Lower leg skin (tissue), 3 donors: Measurements from ENCODE around the gene COL8A1.

Experiments
- POLR2A ChIP-seq, 2 donors: fragments of 450-650 bp; IDR thresholded peaks; one replicate each; pipeline ENCODE4 v1.6.1; 2016 to 2017; ENCODE audit warnings: antibody characterized with exemption in 2 of 2, mild to moderate bottlenecking in 1 of 2, moderate library complexity in 1 of 2
- TF ChIP-seq, protein P1 (sequence below), 3 donors: fragments of 450-650 bp; IDR thresholded peaks; one replicate each; pipeline ENCODE4 v1.5.1; 2016; ENCODE audit warnings: antibody characterized with exemption in 3 of 3, mild to moderate bottlenecking in 3 of 3, moderate library complexity in 2 of 3

DNA sequence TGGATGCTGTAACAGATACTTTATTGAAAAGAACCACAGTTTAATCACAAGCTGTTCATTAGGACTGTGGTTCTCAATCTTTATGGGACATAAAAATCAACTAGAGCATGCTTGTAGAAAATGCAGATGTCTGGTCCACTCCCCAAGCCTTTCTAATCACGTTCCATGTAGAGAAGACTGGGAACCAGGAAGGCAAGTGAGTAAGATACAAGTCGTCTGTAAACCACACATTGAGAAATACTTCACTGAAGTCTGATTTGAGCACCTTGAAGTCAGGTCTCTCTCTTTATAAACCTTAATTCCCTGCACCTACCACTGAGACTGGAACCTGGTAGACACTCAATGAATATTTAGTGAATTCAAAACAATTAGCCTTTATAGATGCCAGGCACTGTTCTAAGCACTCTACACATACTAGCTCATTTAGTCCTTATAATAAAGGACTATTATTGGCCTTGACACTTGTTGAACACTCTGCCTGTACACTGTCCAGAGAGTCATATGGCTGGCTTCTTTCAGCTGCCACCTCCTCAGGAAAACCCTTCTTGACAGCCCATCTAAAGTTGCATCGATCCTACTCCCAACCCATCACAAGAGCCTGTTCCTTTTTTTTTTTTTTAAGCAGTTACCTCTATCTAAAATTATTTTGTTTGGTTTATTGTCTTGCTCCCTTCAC is 120.2 kb downstream of the COL8A1 start:
- TF ChIP-seq, protein P1, sequence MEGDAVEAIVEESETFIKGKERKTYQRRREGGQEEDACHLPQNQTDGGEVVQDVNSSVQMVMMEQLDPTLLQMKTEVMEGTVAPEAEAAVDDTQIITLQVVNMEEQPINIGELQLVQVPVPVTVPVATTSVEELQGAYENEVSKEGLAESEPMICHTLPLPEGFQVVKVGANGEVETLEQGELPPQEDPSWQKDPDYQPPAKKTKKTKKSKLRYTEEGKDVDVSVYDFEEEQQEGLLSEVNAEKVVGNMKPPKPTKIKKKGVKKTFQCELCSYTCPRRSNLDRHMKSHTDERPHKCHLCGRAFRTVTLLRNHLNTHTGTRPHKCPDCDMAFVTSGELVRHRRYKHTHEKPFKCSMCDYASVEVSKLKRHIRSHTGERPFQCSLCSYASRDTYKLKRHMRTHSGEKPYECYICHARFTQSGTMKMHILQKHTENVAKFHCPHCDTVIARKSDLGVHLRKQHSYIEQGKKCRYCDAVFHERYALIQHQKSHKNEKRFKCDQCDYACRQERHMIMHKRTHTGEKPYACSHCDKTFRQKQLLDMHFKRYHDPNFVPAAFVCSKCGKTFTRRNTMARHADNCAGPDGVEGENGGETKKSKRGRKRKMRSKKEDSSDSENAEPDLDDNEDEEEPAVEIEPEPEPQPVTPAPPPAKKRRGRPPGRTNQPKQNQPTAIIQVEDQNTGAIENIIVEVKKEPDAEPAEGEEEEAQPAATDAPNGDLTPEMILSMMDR (IDR thresholded peaks at IDR 0.05) = no peak
- TF ChIP-seq POLR2A (IDR thresholded peaks at IDR 0.05) = no peak
